Pancreas (tissue), 10 donors: Measurements from ENCODE around the gene PLA2G4F. TPM values are rescaled to one million over a fixed set of nuclear protein-coding genes. Genes with fewer than 3 reads are reported as not detected.

Source experiments
- ATAC-seq, 4 donors: fragments of 200-7000 bp; cut with Tn5 transposase; one replicate each; pipeline versions ENCODE4 v1.8.0 to v1.9.1; 2020; ENCODE audit warnings: mild to moderate bottlenecking in 4 of 4, moderate library complexity in 4 of 4
- DNase-seq, 6 donors: peaks; one replicate each; pipeline ENCODE4 v3.0.0-alpha.2; 2020
- FAIRE-seq: peaks from 2 replicates; lab custom pipeline; 2012; peaks lifted over from hg19 to GRCh38; lab: Jason Lieb, UNC
- H3K27ac ChIP-seq, 4 donors: fragments of 200-600 bp; sonication (generic); 1 replicate in 3 of 4; 2 replicates in 1 of 4; pipeline versions ENCODE4 v1.5.0 to v1.8.0; 2020
- H3K27me3 ChIP-seq, 4 donors: fragments of 200-600 bp; one replicate each; pipeline ENCODE4 v1.8.0; 2021
- H3K36me3 ChIP-seq, 3 donors: fragments of 200-600 bp; sonication (generic) in 1 of 3; one replicate each; pipeline versions ENCODE4 v1.5.0 to v1.8.0; 2020 to 2021
- H3K4me1 ChIP-seq, 3 donors: fragments of 200-600 bp; one replicate each; pipeline ENCODE4 v1.8.0; 2021
- H3K4me3 ChIP-seq, 4 donors: fragments of 200-600 bp; sonication (generic) in 2 of 4; one replicate each; pipeline versions ENCODE4 v1.5.0 to v1.8.0; 2020 to 2021
- H3K9me3 ChIP-seq, 4 donors: fragments of 200-600 bp; one replicate each; pipeline ENCODE4 v1.8.0; 2021
- WGBS, 2 donors: extraction: QIAGEN DNeasy Blood & Tissue Kit; methylation state at CpG; one replicate each; pipeline ENCODE4 v1.1.7; 2013; 5-methylcytosine and 5-hydroxymethylcytosine counted together
- intact Hi-C, 3 donors: fragments of 100-400 bp; cut with DNase I; formaldehyde crosslinking; loops; one replicate each; pipeline versions ENCODE4 v1.11.1 to v1.14.2; 2022
- polyA plus RNA-seq, 2 donors: library from polyadenylated mRNA; stranded (reverse); fragments of 200-250 nt; gene quantifications; one replicate each; pipeline ENCODE4 v1.2.3, GENCODE V29; 2013
- total RNA-seq, 6 donors: library from RNA; stranded (reverse); fragmentation: NEBNext Ultra II Directional in 4 of 6; extraction: Animal tissue kit (Norgen Biotek cat#: 25700) in 4 of 6; gene quantifications; one replicate each; pipeline versions ENCODE4 v1.2.1 to v1.2.4, GENCODE V29; 2021 to 2023
- TF ChIP-seq, protein P1 (sequence below), 4 donors: fragments of 200-600 bp; sonication (generic) in 3 of 4; IDR thresholded peaks; one replicate each; pipeline versions ENCODE4 v1.5.0 to v1.8.0; 2021; ENCODE audit warnings: antibody characterized with exemption in 4 of 4
- donor health status: healthy with polysubstance abuse.
- donor health status: DM: no; HTN: no; CAD: no; lungs with moderate emphysema.
- donor health status: DM: no; HTN: no; CAD: no.
- donor health status: control.
- donor health status: control.
- donor health status: Bipolar disorder and iron deficiency.
- donor health status: DM: yes; HTN: yes; CAD: no.
- donor health status: DM: no; HTN: no; CAD: no.
- donor health status: DM: no; HTN: no; CAD: no.
- donor health status: DM: yes; HTN: yes; CAD: no.

PLA2G4F gene
- total and polyA plus RNA-seq, 8 donors = 0.08 to 1.1 (median 0.29) TPM

DNA sequence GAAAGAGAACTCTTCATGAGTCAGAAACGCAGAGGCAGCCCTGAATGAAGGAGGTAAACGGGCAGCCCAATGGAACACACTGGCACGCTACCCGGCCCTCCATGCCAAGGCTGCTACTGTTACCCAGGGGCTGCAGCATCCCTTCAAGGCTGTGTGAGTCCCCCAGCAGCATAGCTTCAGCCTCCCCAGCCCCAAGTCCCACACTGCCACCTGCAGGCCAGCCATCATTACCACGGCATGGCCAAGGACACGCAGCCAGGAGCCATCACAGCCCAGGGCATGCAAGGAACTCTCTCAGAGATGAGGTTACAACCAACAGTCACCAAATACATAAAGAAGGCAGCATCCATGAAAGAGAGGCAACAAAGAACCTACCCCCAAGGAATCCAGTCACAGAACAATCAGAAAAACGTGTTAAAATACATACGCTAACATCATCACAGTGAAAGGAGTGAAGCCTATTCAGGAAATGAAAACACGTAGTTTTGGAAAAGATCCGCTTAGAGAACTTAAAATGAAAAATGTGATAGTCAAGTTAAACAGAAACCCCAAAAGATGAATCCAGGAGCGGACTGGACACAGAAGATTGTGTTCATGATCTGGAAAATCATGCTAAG is 22.4 kb downstream of the PLA2G4F start:
- ATAC-seq = peak; percentile 58 to 91 (median 86)
- Histone ChIP-seq H3K36me3 (no peaks in the 10 kb centered on the region), H3K9me3 (no peaks in the 10 kb centered on the region), H3K27me3 (no peaks in the 10 kb centered on the region), H3K4me3 (no peak overlapping the region), H3K27ac (no peak overlapping the region), H3K4me1 (no peaks in the 10 kb centered on the region)
- FAIRE-seq = no peak
- intact Hi-C loops = loop anchor here in 2 of 3 donors (5.0 to 10.0 kb wide), 3 partner anchors 67 to 149 kb away; no protein-coding TSS in a partner anchor
- DNase-seq = peak in 5 of 6 donors; percentile 40 to 87 (median 57)
- TF ChIP-seq, protein P1, sequence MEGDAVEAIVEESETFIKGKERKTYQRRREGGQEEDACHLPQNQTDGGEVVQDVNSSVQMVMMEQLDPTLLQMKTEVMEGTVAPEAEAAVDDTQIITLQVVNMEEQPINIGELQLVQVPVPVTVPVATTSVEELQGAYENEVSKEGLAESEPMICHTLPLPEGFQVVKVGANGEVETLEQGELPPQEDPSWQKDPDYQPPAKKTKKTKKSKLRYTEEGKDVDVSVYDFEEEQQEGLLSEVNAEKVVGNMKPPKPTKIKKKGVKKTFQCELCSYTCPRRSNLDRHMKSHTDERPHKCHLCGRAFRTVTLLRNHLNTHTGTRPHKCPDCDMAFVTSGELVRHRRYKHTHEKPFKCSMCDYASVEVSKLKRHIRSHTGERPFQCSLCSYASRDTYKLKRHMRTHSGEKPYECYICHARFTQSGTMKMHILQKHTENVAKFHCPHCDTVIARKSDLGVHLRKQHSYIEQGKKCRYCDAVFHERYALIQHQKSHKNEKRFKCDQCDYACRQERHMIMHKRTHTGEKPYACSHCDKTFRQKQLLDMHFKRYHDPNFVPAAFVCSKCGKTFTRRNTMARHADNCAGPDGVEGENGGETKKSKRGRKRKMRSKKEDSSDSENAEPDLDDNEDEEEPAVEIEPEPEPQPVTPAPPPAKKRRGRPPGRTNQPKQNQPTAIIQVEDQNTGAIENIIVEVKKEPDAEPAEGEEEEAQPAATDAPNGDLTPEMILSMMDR (IDR thresholded peaks at IDR 0.05) = peak; percentile 31 to 64 (median 43)
- 44 to 55% methylated on average over 11 of the region's 11 CpGs for WGBS, 2 donors

DNA sequence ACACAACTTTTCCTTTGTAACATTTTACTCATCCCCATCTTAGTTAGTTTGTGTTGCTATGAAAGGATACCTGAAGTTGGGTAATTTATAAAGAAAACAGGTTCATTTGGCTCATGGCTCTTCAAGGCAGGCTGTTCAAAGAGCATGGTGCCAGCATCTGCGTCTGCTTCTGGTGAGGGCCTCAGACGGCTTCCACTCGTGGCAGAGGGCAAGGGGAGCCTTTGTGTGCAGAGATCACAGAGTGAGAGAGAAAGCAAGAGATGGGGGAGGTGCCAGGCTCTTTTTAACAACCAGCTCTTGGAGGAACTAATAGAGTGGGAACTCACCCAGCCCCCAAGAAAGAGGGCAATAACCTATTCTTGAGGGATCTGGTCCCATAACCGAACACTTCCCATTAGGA is 23.1 kb downstream of the PLA2G4F start:
- Histone ChIP-seq H3K36me3 (no peaks in the 10 kb centered on the region), H3K9me3 (no peaks in the 10 kb centered on the region), H3K4me1 (no peaks in the 10 kb centered on the region), H3K4me3 (no peak overlapping the region), H3K27me3 (no peaks in the 10 kb centered on the region), H3K27ac (no peak overlapping the region)
- FAIRE-seq (no peak), DNase-seq (no peak), ATAC-seq (no peak)
- TF ChIP-seq, protein P1 (IDR thresholded peaks at IDR 0.05) = no peak
- WGBS, 2 donors = 86 to 87% methylated on average over 4 of the region's 4 CpGs
- intact Hi-C loops = loop anchor here in 2 of 3 donors (5.0 to 10.0 kb wide), 3 partner anchors 66 to 149 kb away; no protein-coding TSS in a partner anchor

DNA sequence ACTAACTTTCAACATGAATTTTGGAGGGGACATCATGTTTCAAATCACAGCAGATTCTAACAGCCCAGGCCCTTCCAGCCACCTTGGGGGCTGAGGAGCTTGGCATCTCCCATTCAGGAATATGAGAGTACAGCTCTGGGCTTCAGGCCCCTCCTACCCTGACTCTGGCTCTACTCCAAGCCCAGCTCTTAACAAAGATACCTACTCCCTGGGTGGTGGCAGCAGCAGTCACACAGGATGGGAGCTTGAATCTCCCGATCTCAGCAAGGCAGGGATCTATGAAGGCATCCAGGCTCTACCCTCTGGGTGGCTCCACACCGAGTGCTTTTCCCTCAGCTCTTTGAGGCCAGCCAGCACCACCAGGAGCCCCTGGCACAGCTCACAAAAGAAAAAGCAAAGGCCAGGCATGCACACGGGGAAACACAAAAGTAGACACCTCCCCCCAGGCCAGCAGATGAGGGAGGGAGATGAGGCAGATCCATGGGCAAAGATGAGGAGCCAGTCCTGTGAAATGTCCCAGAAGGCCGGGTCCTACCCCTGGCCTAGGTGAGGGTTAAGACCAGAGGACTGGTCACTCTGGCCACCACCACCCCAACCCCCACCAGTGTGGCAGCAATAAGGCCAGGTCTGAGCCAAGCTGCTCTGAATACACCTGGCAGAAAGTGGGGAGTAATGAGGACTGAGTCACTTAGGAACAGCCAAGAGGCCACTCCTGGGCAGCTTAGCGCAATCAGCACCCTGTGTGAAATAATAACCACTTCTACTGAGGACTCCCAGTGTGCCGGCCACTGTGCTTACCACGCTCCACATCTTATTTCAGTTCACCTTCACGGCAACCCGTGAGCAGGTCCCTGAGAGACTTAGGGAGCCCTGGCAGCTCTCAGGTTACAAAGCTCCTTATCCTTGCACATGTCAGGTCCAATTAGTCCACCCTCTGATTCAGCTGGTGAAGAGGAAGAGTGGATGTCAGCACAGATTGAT is 24.3 kb downstream of the PLA2G4F start:
- TF ChIP-seq, protein P1 (IDR thresholded peaks at IDR 0.05) = no peak
- FAIRE-seq = no peak
- H3K4me1 ChIP-seq = no peaks in the 10 kb centered on the region
- intact Hi-C loops = loop anchor here in 2 of 3 donors (5.0 to 10.0 kb wide), 3 partner anchors 65 to 147 kb away; no protein-coding TSS in a partner anchor
- no peak overlapping the region for H3K27ac ChIP-seq
- H3K9me3 ChIP-seq = no peaks in the 10 kb centered on the region
- no peaks in the 10 kb centered on the region for H3K27me3 ChIP-seq
- H3K4me3 ChIP-seq = no peak overlapping the region
- no peaks in the 10 kb centered on the region for H3K36me3 ChIP-seq
- no peak for DNase-seq
- ATAC-seq = peak in 3 of 4 donors; percentile 51 to 61 (median 55)
- WGBS, 2 donors = 65 to 71% methylated on average over 9 of the region's 9 CpGs

DNA sequence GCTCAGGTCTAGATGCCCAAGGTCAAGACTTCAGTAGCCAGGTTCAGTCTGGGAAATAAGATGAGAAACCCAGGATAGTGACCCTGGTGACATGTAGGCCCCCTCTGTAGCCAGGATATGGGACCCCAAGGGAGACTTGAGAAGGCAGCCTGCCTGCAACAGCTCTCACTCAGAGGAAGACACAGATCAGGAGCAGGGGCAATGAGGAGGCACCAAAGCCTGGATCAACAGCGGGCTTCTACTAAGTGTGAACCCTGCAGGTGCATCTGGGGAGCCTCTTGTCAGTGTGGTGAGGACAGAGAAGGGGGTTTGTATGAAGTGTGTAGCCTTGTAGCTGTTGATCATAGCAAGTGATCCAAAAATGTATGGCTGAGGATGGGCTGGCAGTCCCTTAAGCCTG is 25.4 kb downstream of the PLA2G4F start:
- H3K4me1 ChIP-seq = no peaks in the 10 kb centered on the region
- no peak for FAIRE-seq
- no peaks in the 10 kb centered on the region for H3K36me3 ChIP-seq
- no peaks in the 10 kb centered on the region for H3K9me3 ChIP-seq
- H3K4me3 ChIP-seq = no peak overlapping the region
- H3K27me3 ChIP-seq = no peaks in the 10 kb centered on the region
- no peak overlapping the region for H3K27ac ChIP-seq
- TF ChIP-seq, protein P1 (IDR thresholded peaks at IDR 0.05) = no peak
- ATAC-seq = no peak
- 95 to 99% methylated on average over 1 of the region's 1 CpG for WGBS, 2 donors
- DNase-seq = no peak
- intact Hi-C loops = loop anchor here in 2 of 3 donors (5.0 to 10.0 kb wide), 3 partner anchors 64 to 146 kb away; no protein-coding TSS in a partner anchor
